Measurements from ENCODE around the gene RUNDC1. TPM values are rescaled to one million over a fixed set of nuclear protein-coding genes. Genes with fewer than 3 reads are reported as not detected.

The RUNDC1 gene
- total and polyA plus RNA-seq, 2 of the 8 experiments (the other 6 are each of a cell fraction or from before 2014, with no cell fraction given): 7.9 to 11.9 TPM

- H3K14ac ChIP-seq (ENCODE audit: insufficient read length): no peak overlapping the region
- no peak overlapping the region for H4K8ac ChIP-seq (ENCODE audit: extremely low read depth, insufficient read depth, low read length)
- peaks cover 0 to 3% of the 10 kb centered on the region in 2 experiments; a peak in 1 of 4 replicates for H3K9me3 ChIP-seq (ENCODE audit: insufficient read depth in 2 of 2, low read depth in 1 of 2, low read length in 1 of 2)
- no peaks in the 10 kb centered on the region for H3K79me1 ChIP-seq (ENCODE audit: low read depth, low read length)
- no peak overlapping the region for H3K18ac ChIP-seq (ENCODE audit: extremely low read depth, low read length)
- H2AFZ ChIP-seq (ENCODE audit: low read length): no peak overlapping the region
- H3K4me2 ChIP-seq (ENCODE audit: insufficient read depth in 1 of 2, low read depth in 2 of 2, low read length in 2 of 2): no peak overlapping the region
- WGBS, 2 experiments (ENCODE audit: extremely low coverage in 1 of 2, insufficient coverage in 1 of 2, insufficient read length in 1 of 2, insufficient replicate concordance in 2 of 2, low coverage in 1 of 2, low lambda C conversion rate in 2 of 2, missing lambda C conversion rate in 1 of 2): 89% methylated on average over 2 of the region's 2 CpGs; no CpG with 5 or more reads in 1 of the 2 experiments
- no peak for DNase-seq (ENCODE audit: low read depth in 1 of 2, low spot score in 2 of 2)
- H3K79me2 ChIP-seq (ENCODE audit: control insufficient read depth in 1 of 2, insufficient read depth in 2 of 2, low read length in 2 of 2): no peaks in the 10 kb centered on the region
- no peak overlapping the region for H4K5ac ChIP-seq (ENCODE audit: insufficient read length, low read depth, low read length)
- H2BK20ac ChIP-seq (ENCODE audit: low read length): no peak overlapping the region
- H4K91ac ChIP-seq (replicated peaks; ENCODE audit: insufficient read length, low read length): no peak overlapping the region
- H3K36me3 ChIP-seq (ENCODE audit: control insufficient read depth in 2 of 4, insufficient read depth in 4 of 4, low read length in 3 of 4): no peaks in the 10 kb centered on the region
- no peak overlapping the region for H3K4me3 ChIP-seq (ENCODE audit: extremely low read depth in 1 of 4, insufficient read depth in 2 of 4, low read depth in 3 of 4, low read length in 4 of 4)
- ChIA-PET CTCF (ENCODE audit: partially characterized antibody) (interaction anchor here (0.6 to 4.7 kb wide), 3 partner anchors 10 to 22 kb away, joined by 3 to 20 read pairs (median 3); partner anchors contain the start of gene RPL27), POLR2A (ENCODE audit: partially characterized antibody) (interaction anchor here (0.8 kb wide), 2 partner anchors 22 to 61 kb away, joined by 3 read pairs; no protein-coding TSS in a partner anchor)
- no peak overlapping the region for H2BK120ac ChIP-seq (replicated peaks; ENCODE audit: low read depth, low read length)
- peaks cover 4% of the 10 kb centered on the region for H3K23me2 ChIP-seq (ENCODE audit: low read depth, low read length)
- FAIRE-seq: no peak
- no peak overlapping the region for H3K56ac ChIP-seq (replicated peaks; ENCODE audit: insufficient read length, low read depth, low read length)
- H2BK5ac ChIP-seq (ENCODE audit: low read depth, low read length): no peak overlapping the region
- H3K9ac ChIP-seq (replicated peaks in 1 of 4; ENCODE audit: extremely low read depth in 1 of 4, low read depth in 3 of 4, low read length in 3 of 4): no peak overlapping the region
- H3K4me1 ChIP-seq (replicated peaks in 1 of 4; ENCODE audit: control insufficient read depth in 3 of 4, insufficient read depth in 4 of 4, low read length in 3 of 4): peaks cover 0 to 8% (median 3%) of the 10 kb centered on the region in 4 experiments; a peak in 4 of 7 replicates
- no peak overlapping the region for H3K4ac ChIP-seq (replicated peaks; ENCODE audit: insufficient read length, low read depth, low read length)
- no peak overlapping the region for H2BK12ac ChIP-seq (ENCODE audit: low read depth, low read length)
- H2AK5ac ChIP-seq (ENCODE audit: low read depth, low read length): no peak overlapping the region
- H3K23ac ChIP-seq (ENCODE audit: insufficient read length): no peak overlapping the region
- TF ChIP-seq PHF8 (conservative IDR thresholded peaks at IDR 0.05; ENCODE audit: low read depth, low read length) (no peak), SAP30 (IDR thresholded peaks at IDR 0.05; ENCODE audit: insufficient read depth, insufficient replicate concordance, low read length) (no peak), RXRA (IDR thresholded peaks at IDR 0.05; ENCODE audit: insufficient read depth, low read depth, low read length) (no peak)
- TF ChIP-seq, protein P1, sequence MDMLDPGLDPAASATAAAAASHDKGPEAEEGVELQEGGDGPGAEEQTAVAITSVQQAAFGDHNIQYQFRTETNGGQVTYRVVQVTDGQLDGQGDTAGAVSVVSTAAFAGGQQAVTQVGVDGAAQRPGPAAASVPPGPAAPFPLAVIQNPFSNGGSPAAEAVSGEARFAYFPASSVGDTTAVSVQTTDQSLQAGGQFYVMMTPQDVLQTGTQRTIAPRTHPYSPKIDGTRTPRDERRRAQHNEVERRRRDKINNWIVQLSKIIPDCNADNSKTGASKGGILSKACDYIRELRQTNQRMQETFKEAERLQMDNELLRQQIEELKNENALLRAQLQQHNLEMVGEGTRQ (IDR thresholded peaks at IDR 0.05; ENCODE audit: low read length): no peak
- no peak overlapping the region for H2BK15ac ChIP-seq (ENCODE audit: low read length)
- no peaks in the 10 kb centered on the region for H4K20me1 ChIP-seq (replicated peaks in 1 of 2; ENCODE audit: control insufficient read depth in 1 of 2, insufficient read depth in 2 of 2, low read length in 2 of 2)
- H3K27ac ChIP-seq (ENCODE audit: low read depth, low read length): no peak overlapping the region
- H3K27me3 ChIP-seq (replicated peaks in 1 of 4; ENCODE audit: control insufficient read depth in 3 of 4, extremely low read depth in 1 of 4, insufficient read depth in 3 of 4, low read length in 3 of 4): no peaks in the 10 kb centered on the region
Measured at GRCh38 chr17:42975265-42975664, 5.1 kb upstream of the RUNDC1 start.
